K562 (cell line): Measurements from ENCODE around the gene ZNF83.

Experiments
- CEBPB ChIP-seq: fragments of 450-650 bp; IDR thresholded peaks from 2 replicates; pipeline ENCODE4 v1.6.1; 2016; ENCODE audit warnings: missing genetic modification characterization, missing compliant biosample characterization
- CREBBP ChIP-seq: IDR thresholded peaks from one replicate; pipeline ENCODE4 v1.6.1; 2012; ENCODE audit warnings: low read depth, mild to moderate bottlenecking, control low read depth, inconsistent platforms, low read length
- CTBP1 ChIP-seq: fragments of 450-650 bp; IDR thresholded peaks from 2 replicates; pipeline ENCODE4 v1.6.1; 2016; ENCODE audit warnings: borderline replicate concordance
- CTCF ChIP-seq, 3 experiments: IDR thresholded peaks in 2 of 3; conservative IDR thresholded peaks in 1 of 3; 2 replicates each; pipeline ENCODE4 v1.5.1; 2011 to 2012; ENCODE audit warnings: low read length in 3 of 3, mild to moderate bottlenecking in 3 of 3, control low read depth in 2 of 3, improper control_type of control experiment in 1 of 3, inconsistent platforms in 1 of 3, low read depth in 1 of 3, mixed read lengths in 1 of 3, moderate library complexity in 1 of 3; ENCODE audit not compliant: insufficient read depth in 2 of 3
- GABPA ChIP-seq: fragments of 200-800 bp; sonication (Bioruptor generic); conservative IDR thresholded peaks from 2 replicates; pipeline ENCODE4 v1.6.1; 2016; ENCODE audit warnings: low read depth, missing genetic modification characterization, missing compliant biosample characterization
- GATA2 ChIP-seq: sonication (generic); formaldehyde crosslinking; IDR thresholded peaks from 2 replicates; pipeline ENCODE4 v1.4.0; 2020; ENCODE audit warnings: mild to moderate bottlenecking, missing genetic modification reagents
- KAT2B ChIP-seq: IDR thresholded peaks from one replicate; pipeline ENCODE4 v1.6.1; 2012; ENCODE audit warnings: low read depth, mild to moderate bottlenecking, control low read depth, inconsistent platforms, low read length, moderate library complexity
- NFYB ChIP-seq: IDR thresholded peaks from 2 replicates; pipeline ENCODE4 v1.6.1; 2011; ENCODE audit warnings: mild to moderate bottlenecking, moderate library complexity; ENCODE audit not compliant: insufficient read length; ENCODE audit errors: extremely low read depth
- POLR2A ChIP-seq: fragments of 450-650 bp; conservative IDR thresholded peaks from 2 replicates; pipeline ENCODE4 v1.6.1; 2016
- POLR2AphosphoS5 ChIP-seq: IDR thresholded peaks from 2 replicates; pipeline ENCODE4 v1.6.1; 2011; ENCODE audit warnings: mild to moderate bottlenecking, low read depth, low read length, moderate library complexity; ENCODE audit not compliant: control insufficient read depth, insufficient read depth
- SIN3B ChIP-seq: fragments of 450-650 bp; IDR thresholded peaks from 2 replicates; pipeline ENCODE4 v1.6.1; 2017; ENCODE audit warnings: low read depth, mild to moderate bottlenecking, moderate library complexity
- TRIM24 ChIP-seq, 2 experiments: fragments of 450-650 bp; IDR thresholded peaks; 2 replicates each; pipeline ENCODE4 v1.6.1; 2016
- ZNF324 ChIP-seq: fragments of 250-450 bp; sonication (Bioruptor Pico); IDR thresholded peaks from 2 replicates; pipeline ENCODE4 v1.4.0; 2020; ENCODE audit warnings: mild to moderate bottlenecking
- ZNF384 ChIP-seq: IDR thresholded peaks from 2 replicates; pipeline ENCODE4 v1.6.1; 2012; ENCODE audit warnings: low read depth, low read length, improper control_type of control experiment

- TF ChIP-seq CTBP1 (no peak), ZNF384 (no peak), ZNF324 (CRISPR knock-in tag) (no peak), KAT2B (no peak), NFYB (no peak), POLR2AphosphoS5 (no peak), TRIM24 (IDR thresholded peaks at IDR 0.05) (peak in 1 of 2 experiments; percentile 64; a peak in 2 of 4 replicates), CTCF (IDR thresholded peaks at IDR 0.05 in 2 of 3, conservative IDR thresholded peaks at IDR 0.05 in 1 of 3; ENCODE audit: insufficient read depth in 2 of 3, low read depth in 1 of 3, low read length in 3 of 3) (no peak), POLR2A (no peak), CREBBP (no peak), GABPA (tag) (no peak), SIN3B (no peak), GATA2 (no peak), CEBPB (peak; percentile 62; the same call in 1 of the 2 replicates)
Observed at GRCh38 chr19:52646571-52647217, 8.5 kb upstream of the ZNF83 start.
